Measurements from ENCODE around the gene CDH12. TPM values are rescaled to one million over a fixed set of nuclear protein-coding genes. Genes with fewer than 3 reads are reported as not detected.
"Not testable (repeated sequence)": the region's sequence is repeated elsewhere in the genome, so short reads cannot be mapped to it uniquely, and the experiment has no call there.

Gene CDH12
- total RNA-seq, 1 experiment from 2014 or later = not detected

DNA sequence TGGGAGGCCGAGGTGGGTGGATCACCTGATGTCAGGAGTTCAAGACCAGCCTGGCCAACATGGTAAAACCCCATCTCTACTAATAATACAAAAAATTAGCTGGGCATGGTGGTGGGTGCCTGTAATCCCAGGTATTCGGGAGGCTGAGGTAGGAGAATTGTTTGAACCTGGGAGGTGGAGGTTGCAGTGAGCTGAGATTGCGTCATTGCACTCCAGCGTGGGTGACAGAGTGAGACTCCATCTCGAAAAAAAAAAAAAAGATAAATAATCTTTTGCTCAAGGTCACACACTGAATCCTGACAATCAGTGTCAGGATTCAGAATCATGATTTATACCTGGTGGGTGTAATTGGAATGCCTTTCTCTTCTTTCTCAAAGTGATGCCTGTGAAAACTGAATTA is 5.8 kb upstream of the CDH12 start:
- H3K9ac ChIP-seq (ENCODE audit: low read length); DNase-seq; H3K27ac ChIP-seq (ENCODE audit: low read length); H4K20me1 ChIP-seq (ENCODE audit: insufficient read depth, low read depth, low read length); H3K4me3 ChIP-seq (ENCODE audit: low read length); H3K9me3 ChIP-seq (ENCODE audit: low read length); H3K79me2 ChIP-seq (ENCODE audit: low read length); H3K4me2 ChIP-seq (ENCODE audit: low read depth, low read length, poor library complexity, severe bottlenecking); H3K4me1 ChIP-seq (ENCODE audit: low read length); H2AFZ ChIP-seq (ENCODE audit: low read length); H3K9me2 ChIP-seq (replicated peaks; ENCODE audit: insufficient read depth, low read length); H3K27me3 ChIP-seq (ENCODE audit: low read length); H3K36me3 ChIP-seq (ENCODE audit: insufficient read depth, low read length): not testable (repeated sequence)

DNA sequence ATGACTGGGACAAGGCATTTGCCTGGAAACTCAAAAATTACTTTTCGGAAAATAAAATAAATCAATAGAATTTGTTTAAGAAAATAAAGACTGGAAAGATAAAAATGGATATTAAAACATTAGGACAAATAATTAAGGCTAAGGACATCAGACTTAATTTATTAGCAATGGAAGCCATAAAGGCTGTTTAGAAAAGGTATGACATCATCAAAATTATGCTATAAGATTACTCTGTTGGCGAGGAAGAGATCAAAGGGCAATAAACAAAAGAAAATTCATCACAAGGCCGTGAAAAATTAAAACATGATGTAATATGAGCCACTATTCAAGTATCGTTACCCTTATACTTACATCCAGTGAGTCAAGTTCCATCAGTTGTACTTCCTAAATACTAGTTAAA is 2.7 kb upstream of the CDH12 start:
- Histone ChIP-seq H3K27ac (ENCODE audit: low read length) (no peak overlapping the region), H3K27me3 (ENCODE audit: low read length) (no peaks in the 10 kb centered on the region), H4K20me1 (ENCODE audit: insufficient read depth, low read depth, low read length) (no peaks in the 10 kb centered on the region), H3K9me3 (ENCODE audit: low read length) (no peaks in the 10 kb centered on the region), H2AFZ (ENCODE audit: low read length) (no peak overlapping the region), H3K4me2 (ENCODE audit: low read depth, low read length, poor library complexity, severe bottlenecking) (no peak overlapping the region), H3K4me3 (ENCODE audit: low read length) (no peak overlapping the region), H3K79me2 (ENCODE audit: low read length) (no peaks in the 10 kb centered on the region), H3K36me3 (ENCODE audit: insufficient read depth, low read length) (no peaks in the 10 kb centered on the region), H3K9ac (ENCODE audit: low read length) (no peak overlapping the region), H3K4me1 (ENCODE audit: low read length) (peaks cover 21% of the 10 kb centered on the region), H3K9me2 (replicated peaks; ENCODE audit: insufficient read depth, low read length) (no peaks in the 10 kb centered on the region)
- DNase-seq = no peak

GRCh38 chr5:22850981-22851380 is 2.2 kb downstream of the CDH12 start:
- Histone ChIP-seq H3K9me2 (replicated peaks; ENCODE audit: insufficient read depth, low read length) (no peaks in the 10 kb centered on the region), H3K9ac (ENCODE audit: low read length) (no peak overlapping the region), H3K4me1 (ENCODE audit: low read length) (peaks cover 21% of the 10 kb centered on the region), H3K79me2 (ENCODE audit: low read length) (no peaks in the 10 kb centered on the region), H3K4me2 (ENCODE audit: low read depth, low read length, poor library complexity, severe bottlenecking) (no peak overlapping the region), H3K27ac (ENCODE audit: low read length) (no peak overlapping the region), H2AFZ (ENCODE audit: low read length) (no peak overlapping the region), H3K9me3 (ENCODE audit: low read length) (no peaks in the 10 kb centered on the region), H4K20me1 (ENCODE audit: insufficient read depth, low read depth, low read length) (no peaks in the 10 kb centered on the region), H3K36me3 (ENCODE audit: insufficient read depth, low read length) (no peaks in the 10 kb centered on the region), H3K4me3 (ENCODE audit: low read length) (no peak overlapping the region), H3K27me3 (ENCODE audit: low read length) (no peaks in the 10 kb centered on the region)
- DNase-seq = no peak

- H4K20me1 ChIP-seq (ENCODE audit: insufficient read depth, low read depth, low read length) = no peaks in the 10 kb centered on the region
- H3K79me2 ChIP-seq (ENCODE audit: low read length) = no peaks in the 10 kb centered on the region
- H3K9me3 ChIP-seq (ENCODE audit: low read length) = no peaks in the 10 kb centered on the region
- H3K27me3 ChIP-seq (ENCODE audit: low read length) = no peaks in the 10 kb centered on the region
- no peaks in the 10 kb centered on the region for H3K36me3 ChIP-seq (ENCODE audit: insufficient read depth, low read length)
- no peaks in the 10 kb centered on the region for H3K9me2 ChIP-seq (replicated peaks; ENCODE audit: insufficient read depth, low read length)
- no peak overlapping the region for H2AFZ ChIP-seq (ENCODE audit: low read length)
- H3K4me1 ChIP-seq (ENCODE audit: low read length) = peaks cover 4% of the 10 kb centered on the region; the same call in 1 of the 2 replicates
- no peak overlapping the region for H3K9ac ChIP-seq (ENCODE audit: low read length)
- H3K27ac ChIP-seq (ENCODE audit: low read length) = no peak overlapping the region
- no peak for DNase-seq
- no peak overlapping the region for H3K4me2 ChIP-seq (ENCODE audit: low read depth, low read length, poor library complexity, severe bottlenecking)
- H3K4me3 ChIP-seq (ENCODE audit: low read length) = no peak overlapping the region
Measured at GRCh38 chr5:22846693-22847092, 6.5 kb downstream of the CDH12 start.

DNA sequence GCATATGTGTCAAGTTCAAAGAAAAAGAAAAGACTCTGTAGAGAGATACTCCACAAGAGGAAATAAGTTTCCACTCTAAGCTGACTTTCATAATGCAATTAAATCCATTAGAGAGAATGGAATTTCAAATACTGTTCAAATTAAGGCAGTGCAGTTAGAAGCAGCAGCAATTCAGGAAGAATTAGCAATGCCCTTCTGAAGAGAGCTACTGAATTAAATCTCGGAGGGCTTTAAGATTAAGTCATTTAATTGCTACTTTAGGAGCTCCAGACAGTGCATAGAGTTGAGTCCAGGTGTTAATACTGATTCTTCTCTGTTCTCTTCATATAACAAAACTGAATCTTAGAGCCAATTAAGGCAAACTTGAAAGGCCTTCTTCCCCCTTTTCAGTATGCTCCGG is 8.5 kb downstream of the CDH12 start:
- Histone ChIP-seq H3K9ac (ENCODE audit: low read length) (no peak overlapping the region), H3K27ac (ENCODE audit: low read length) (no peak overlapping the region), H3K36me3 (ENCODE audit: insufficient read depth, low read length) (no peaks in the 10 kb centered on the region), H3K4me2 (ENCODE audit: low read depth, low read length, poor library complexity, severe bottlenecking) (no peak overlapping the region), H2AFZ (ENCODE audit: low read length) (no peak overlapping the region), H3K9me3 (ENCODE audit: low read length) (no peaks in the 10 kb centered on the region), H3K4me1 (ENCODE audit: low read length) (no peaks in the 10 kb centered on the region), H3K79me2 (ENCODE audit: low read length) (no peaks in the 10 kb centered on the region), H3K9me2 (replicated peaks; ENCODE audit: insufficient read depth, low read length) (no peaks in the 10 kb centered on the region), H3K4me3 (ENCODE audit: low read length) (no peak overlapping the region), H4K20me1 (ENCODE audit: insufficient read depth, low read depth, low read length) (no peaks in the 10 kb centered on the region), H3K27me3 (ENCODE audit: low read length) (no peaks in the 10 kb centered on the region)
- DNase-seq = no peak

DNA sequence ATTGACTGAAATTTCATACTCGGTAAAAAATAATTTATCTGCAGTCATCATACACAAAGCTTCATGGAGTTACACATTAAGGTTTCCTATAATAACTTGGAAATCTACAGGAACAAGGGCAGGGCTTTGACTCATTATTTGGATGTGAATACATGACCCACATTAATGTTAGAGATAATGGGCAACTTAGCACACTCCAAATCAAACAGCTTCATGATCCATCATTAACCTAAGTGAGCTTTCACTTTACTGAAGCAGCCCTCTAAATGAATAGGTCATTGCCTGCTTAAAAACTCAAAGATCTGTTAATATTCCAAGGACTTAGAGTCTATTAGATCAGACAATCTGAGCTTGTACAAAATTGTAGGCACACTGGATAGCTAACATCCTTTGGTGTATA is 9.0 kb downstream of the CDH12 start:
- Histone ChIP-seq H4K20me1 (ENCODE audit: insufficient read depth, low read depth, low read length) (no peaks in the 10 kb centered on the region), H3K9me2 (replicated peaks; ENCODE audit: insufficient read depth, low read length) (no peaks in the 10 kb centered on the region), H3K9me3 (ENCODE audit: low read length) (no peaks in the 10 kb centered on the region), H3K27ac (ENCODE audit: low read length) (no peak overlapping the region), H3K9ac (ENCODE audit: low read length) (no peak overlapping the region), H3K36me3 (ENCODE audit: insufficient read depth, low read length) (no peaks in the 10 kb centered on the region), H3K79me2 (ENCODE audit: low read length) (no peaks in the 10 kb centered on the region), H3K4me3 (ENCODE audit: low read length) (no peak overlapping the region), H3K27me3 (ENCODE audit: low read length) (no peaks in the 10 kb centered on the region), H3K4me2 (ENCODE audit: low read depth, low read length, poor library complexity, severe bottlenecking) (no peak overlapping the region), H3K4me1 (ENCODE audit: low read length) (no peaks in the 10 kb centered on the region), H2AFZ (ENCODE audit: low read length) (no peak overlapping the region)
- no peak for DNase-seq

- peaks cover 6% of the 10 kb centered on the region for H3K4me1 ChIP-seq (ENCODE audit: low read length)
- H3K4me3 ChIP-seq (ENCODE audit: low read length) = no peak overlapping the region
- H3K4me2 ChIP-seq (ENCODE audit: low read depth, low read length, poor library complexity, severe bottlenecking) = no peak overlapping the region
- no peak overlapping the region for H2AFZ ChIP-seq (ENCODE audit: low read length)
- H4K20me1 ChIP-seq (ENCODE audit: insufficient read depth, low read depth, low read length) = no peaks in the 10 kb centered on the region
- no peak overlapping the region for H3K9ac ChIP-seq (ENCODE audit: low read length)
- H3K27me3 ChIP-seq (ENCODE audit: low read length) = no peaks in the 10 kb centered on the region
- H3K79me2 ChIP-seq (ENCODE audit: low read length) = no peaks in the 10 kb centered on the region
- no peak for DNase-seq
- H3K9me2 ChIP-seq (replicated peaks; ENCODE audit: insufficient read depth, low read length) = no peaks in the 10 kb centered on the region
- H3K36me3 ChIP-seq (ENCODE audit: insufficient read depth, low read length) = no peaks in the 10 kb centered on the region
- no peak overlapping the region for H3K27ac ChIP-seq (ENCODE audit: low read length)
- no peaks in the 10 kb centered on the region for H3K9me3 ChIP-seq (ENCODE audit: low read length)
Measured at GRCh38 chr5:22842574-22842973, 10.6 kb downstream of the CDH12 start.

- Histone ChIP-seq H3K9me3 (ENCODE audit: low read length) (no peaks in the 10 kb centered on the region), H3K9ac (ENCODE audit: low read length) (no peak overlapping the region), H3K36me3 (ENCODE audit: insufficient read depth, low read length) (no peaks in the 10 kb centered on the region), H2AFZ (ENCODE audit: low read length) (0 out of 2 replicates have a peak overlapping the region, but pooled peaks have one; percentile 28), H3K4me2 (ENCODE audit: low read depth, low read length, poor library complexity, severe bottlenecking) (no peak overlapping the region), H3K4me1 (ENCODE audit: low read length) (peaks cover 6% of the 10 kb centered on the region), H3K79me2 (ENCODE audit: low read length) (no peaks in the 10 kb centered on the region), H3K27me3 (ENCODE audit: low read length) (0 out of 2 replicates have a peak, but pooled peaks cover 2% of the 10 kb centered on the region), H4K20me1 (ENCODE audit: insufficient read depth, low read depth, low read length) (no peaks in the 10 kb centered on the region), H3K27ac (ENCODE audit: low read length) (no peak overlapping the region), H3K4me3 (ENCODE audit: low read length) (no peak overlapping the region), H3K9me2 (replicated peaks; ENCODE audit: insufficient read depth, low read length) (no peaks in the 10 kb centered on the region)
- no peak for DNase-seq
Measured at GRCh38 chr5:22837803-22838202, 15.3 kb downstream of the CDH12 start.

DNA sequence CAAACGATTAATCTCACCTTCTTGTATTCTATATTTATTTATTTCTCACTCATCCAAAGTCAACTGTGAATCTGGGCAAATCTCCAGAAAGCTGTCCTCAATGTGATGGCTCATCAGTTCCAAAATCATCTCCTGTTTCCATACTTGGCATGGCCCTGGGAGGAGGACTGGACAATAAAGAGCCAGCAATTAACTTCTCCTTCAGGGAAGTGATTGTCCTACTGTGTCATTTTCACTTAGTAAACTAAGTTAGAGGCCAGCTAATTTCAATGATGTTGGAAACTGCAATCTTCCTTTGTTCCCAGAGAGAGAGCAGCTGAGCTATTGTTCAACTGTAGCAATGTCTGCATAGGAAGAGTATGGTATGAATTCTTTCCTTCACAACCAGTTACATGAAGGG is 17.5 kb downstream of the CDH12 start:
- Histone ChIP-seq H3K79me2 (ENCODE audit: low read length) (no peaks in the 10 kb centered on the region), H3K27ac (ENCODE audit: low read length) (no peak overlapping the region), H2AFZ (ENCODE audit: low read length) (no peak overlapping the region), H3K4me3 (ENCODE audit: low read length) (no peak overlapping the region), H3K36me3 (ENCODE audit: insufficient read depth, low read length) (no peaks in the 10 kb centered on the region), H3K9ac (ENCODE audit: low read length) (no peak overlapping the region), H3K9me3 (ENCODE audit: low read length) (no peaks in the 10 kb centered on the region), H3K9me2 (replicated peaks; ENCODE audit: insufficient read depth, low read length) (no peaks in the 10 kb centered on the region), H4K20me1 (ENCODE audit: insufficient read depth, low read depth, low read length) (no peaks in the 10 kb centered on the region), H3K4me1 (ENCODE audit: low read length) (peaks cover 6% of the 10 kb centered on the region), H3K27me3 (ENCODE audit: low read length) (0 out of 2 replicates have a peak, but pooled peaks cover 2% of the 10 kb centered on the region), H3K4me2 (ENCODE audit: low read depth, low read length, poor library complexity, severe bottlenecking) (no peak overlapping the region)
- no peak for DNase-seq
